HepG2 (cell line): ENCODE data around the gene ARHGAP31.

Source experiments
- NR3C1 ChIP-seq: sonication (generic); formaldehyde crosslinking; IDR thresholded peaks from 2 replicates; pipeline ENCODE4 v1.4.0; 2020; ENCODE audit warnings: missing genetic modification reagents
- TF ChIP-seq, protein P1 (sequence below): sonication (generic); formaldehyde crosslinking; IDR thresholded peaks from 2 replicates; pipeline ENCODE4 v1.5.0; 2020; ENCODE audit warnings: mild to moderate bottlenecking, missing genetic modification reagents, moderate library complexity
- TF ChIP-seq, protein P2 (sequence below): IDR thresholded peaks from 2 replicates; pipeline ENCODE4 v1.6.1; 2012; ENCODE audit warnings: low read length, improper control_type of control experiment

GRCh38 chr3:119433613-119434325, 139.6 kb downstream of the ARHGAP31 start:
- TF ChIP-seq, protein P1, sequence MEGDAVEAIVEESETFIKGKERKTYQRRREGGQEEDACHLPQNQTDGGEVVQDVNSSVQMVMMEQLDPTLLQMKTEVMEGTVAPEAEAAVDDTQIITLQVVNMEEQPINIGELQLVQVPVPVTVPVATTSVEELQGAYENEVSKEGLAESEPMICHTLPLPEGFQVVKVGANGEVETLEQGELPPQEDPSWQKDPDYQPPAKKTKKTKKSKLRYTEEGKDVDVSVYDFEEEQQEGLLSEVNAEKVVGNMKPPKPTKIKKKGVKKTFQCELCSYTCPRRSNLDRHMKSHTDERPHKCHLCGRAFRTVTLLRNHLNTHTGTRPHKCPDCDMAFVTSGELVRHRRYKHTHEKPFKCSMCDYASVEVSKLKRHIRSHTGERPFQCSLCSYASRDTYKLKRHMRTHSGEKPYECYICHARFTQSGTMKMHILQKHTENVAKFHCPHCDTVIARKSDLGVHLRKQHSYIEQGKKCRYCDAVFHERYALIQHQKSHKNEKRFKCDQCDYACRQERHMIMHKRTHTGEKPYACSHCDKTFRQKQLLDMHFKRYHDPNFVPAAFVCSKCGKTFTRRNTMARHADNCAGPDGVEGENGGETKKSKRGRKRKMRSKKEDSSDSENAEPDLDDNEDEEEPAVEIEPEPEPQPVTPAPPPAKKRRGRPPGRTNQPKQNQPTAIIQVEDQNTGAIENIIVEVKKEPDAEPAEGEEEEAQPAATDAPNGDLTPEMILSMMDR (CRISPR knock-in tag): no peak
- TF ChIP-seq, protein P2, sequence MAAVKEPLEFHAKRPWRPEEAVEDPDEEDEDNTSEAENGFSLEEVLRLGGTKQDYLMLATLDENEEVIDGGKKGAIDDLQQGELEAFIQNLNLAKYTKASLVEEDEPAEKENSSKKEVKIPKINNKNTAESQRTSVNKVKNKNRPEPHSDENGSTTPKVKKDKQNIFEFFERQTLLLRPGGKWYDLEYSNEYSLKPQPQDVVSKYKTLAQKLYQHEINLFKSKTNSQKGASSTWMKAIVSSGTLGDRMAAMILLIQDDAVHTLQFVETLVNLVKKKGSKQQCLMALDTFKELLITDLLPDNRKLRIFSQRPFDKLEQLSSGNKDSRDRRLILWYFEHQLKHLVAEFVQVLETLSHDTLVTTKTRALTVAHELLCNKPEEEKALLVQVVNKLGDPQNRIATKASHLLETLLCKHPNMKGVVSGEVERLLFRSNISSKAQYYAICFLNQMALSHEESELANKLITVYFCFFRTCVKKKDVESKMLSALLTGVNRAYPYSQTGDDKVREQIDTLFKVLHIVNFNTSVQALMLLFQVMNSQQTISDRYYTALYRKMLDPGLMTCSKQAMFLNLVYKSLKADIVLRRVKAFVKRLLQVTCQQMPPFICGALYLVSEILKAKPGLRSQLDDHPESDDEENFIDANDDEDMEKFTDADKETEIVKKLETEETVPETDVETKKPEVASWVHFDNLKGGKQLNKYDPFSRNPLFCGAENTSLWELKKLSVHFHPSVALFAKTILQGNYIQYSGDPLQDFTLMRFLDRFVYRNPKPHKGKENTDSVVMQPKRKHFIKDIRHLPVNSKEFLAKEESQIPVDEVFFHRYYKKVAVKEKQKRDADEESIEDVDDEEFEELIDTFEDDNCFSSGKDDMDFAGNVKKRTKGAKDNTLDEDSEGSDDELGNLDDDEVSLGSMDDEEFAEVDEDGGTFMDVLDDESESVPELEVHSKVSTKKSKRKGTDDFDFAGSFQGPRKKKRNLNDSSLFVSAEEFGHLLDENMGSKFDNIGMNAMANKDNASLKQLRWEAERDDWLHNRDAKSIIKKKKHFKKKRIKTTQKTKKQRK: no peak
- no peak for TF ChIP-seq NR3C1 (CRISPR knock-in tag)
